CD4-positive, alpha-beta T cell (primary cell): ENCODE data around the gene COL6A2. TPM values are rescaled to one million over a fixed set of nuclear protein-coding genes. Genes with fewer than 3 reads are reported as not detected.

Source experiments
- ATAC-seq: fragments of 200-7000 bp; cut with Tn5 transposase; one replicate; pipeline ENCODE4 v1.10.0; 2022; ENCODE audit warnings: mild to moderate bottlenecking; ENCODE audit not compliant: poor library complexity
- CTCF ChIA-PET: fragments of 350-600 bp; sonication (Branson Sonifier 250); formaldehyde crosslinking; loops from one replicate; lab custom pipeline; 2021; ENCODE audit warnings: antibody characterized with exemption, inconsistent platforms; lab: Charles Lee
- POLR2A ChIA-PET: fragments of 350-600 bp; sonication (Branson Sonifier 250); formaldehyde crosslinking; loops from one replicate; lab custom pipeline; 2021; ENCODE audit warnings: antibody characterized with exemption, inconsistent platforms; lab: Charles Lee
- DNase-seq, 14 experiments: peaks; one replicate each; pipeline ENCODE4 v3.0.0-alpha.2; 2013 to 2020; ENCODE audit warnings: mixed read lengths in 2 of 14
- H3K27ac ChIP-seq, 2 donors: one replicate each; pipeline versions ENCODE4 v1.5.1 to v1.7.0; 2013; ENCODE audit warnings: low read length in 2 of 2, low read depth in 1 of 2, mild to moderate bottlenecking in 1 of 2
- H3K27me3 ChIP-seq, 2 experiments: 1 replicate in 1 of 2; 2 replicates in 1 of 2; pipeline versions ENCODE4 v1.6.1 to v1.7.0; 2013; ENCODE audit warnings: low read length in 2 of 2, control low read depth in 1 of 2, mild to moderate bottlenecking in 1 of 2, moderate library complexity in 1 of 2; ENCODE audit not compliant: insufficient read depth in 2 of 2, control insufficient read depth in 1 of 2
- H3K36me3 ChIP-seq: one replicate; pipeline ENCODE4 v1.6.1; 2013; ENCODE audit warnings: low read length, control low read depth; ENCODE audit not compliant: insufficient read depth
- H3K4me1 ChIP-seq: one replicate; pipeline ENCODE4 v1.6.1; 2013; ENCODE audit warnings: low read length, control low read depth; ENCODE audit not compliant: insufficient read depth
- H3K4me3 ChIP-seq: one replicate; pipeline ENCODE4 v1.5.1; 2013; ENCODE audit warnings: mild to moderate bottlenecking, low read length, moderate library complexity
- H3K9me3 ChIP-seq, 2 experiments: 1 replicate in 1 of 2; 2 replicates in 1 of 2; pipeline versions ENCODE4 v1.6.1 to v1.7.0; 2013; ENCODE audit warnings: low read length in 2 of 2, mild to moderate bottlenecking in 2 of 2, control low read depth in 1 of 2, moderate library complexity in 1 of 2; ENCODE audit not compliant: control insufficient read depth in 1 of 2, insufficient read depth in 1 of 2
- H3K27ac Mint-ChIP-seq: one replicate; pipeline ENCODE4 v1.8.0; 2020; ENCODE audit warnings: mixed read lengths
- H3K27me3 Mint-ChIP-seq: one replicate; pipeline ENCODE4 v1.8.0; 2021; ENCODE audit warnings: mixed read lengths
- H3K36me3 Mint-ChIP-seq: one replicate; pipeline ENCODE4 v1.8.0; 2021; ENCODE audit warnings: low read depth, mixed read lengths
- H3K4me1 Mint-ChIP-seq: one replicate; pipeline ENCODE4 v1.8.0; 2021; ENCODE audit warnings: low read depth, mixed read lengths
- H3K4me3 Mint-ChIP-seq: one replicate; pipeline ENCODE4 v1.8.0; 2020; ENCODE audit warnings: mild to moderate bottlenecking, mixed read lengths
- H3K9me3 Mint-ChIP-seq: one replicate; pipeline ENCODE4 v1.8.0; 2020; ENCODE audit warnings: mixed read lengths
- CTCF ChIP-seq: fragments of 200-600 bp; IDR thresholded peaks from one replicate; pipeline ENCODE4 v1.8.0; 2022; ENCODE audit warnings: antibody characterized with exemption, mild to moderate bottlenecking
- intact Hi-C, 2 experiments: fragments of 100-400 bp; cut with DNase I in 1 of 2; cut with micrococcal nuclease in 1 of 2; formaldehyde crosslinking; loops; one replicate each; pipeline versions ENCODE4 v1.15.1 to v1.9.0; 2023 to 2025; cut with DNase I, micrococcal nuclease
- total RNA-seq, 174 experiments: library from RNA in 2 of 174; stranded (reverse) in 2 of 174; gene quantifications; one replicate each; pipeline ENCODE4 v1.2.3 and lab custom pipeline; 2021 to 2026

Gene COL6A2
- total RNA-seq, 2 experiments from 2014 or later: 24.1 to 26.4 TPM

GRCh38 chr21:46088189-46088588 is 9.7 kb upstream of the COL6A2 start:
- Mint-ChIP-seq H3K4me1 (no peaks in the 10 kb centered on the region), H3K27ac (no peak overlapping the region), H3K4me3 (no peak overlapping the region), H3K27me3 (no peaks in the 10 kb centered on the region), H3K9me3 (peaks cover 11% of the 10 kb centered on the region), H3K36me3 (no peaks in the 10 kb centered on the region)
- ChIA-PET CTCF (no interaction called here), POLR2A (no interaction called here)
- no peak overlapping the region for H3K4me3 ChIP-seq
- intact Hi-C loops: no loop called here
- no peaks in the 10 kb centered on the region for H3K36me3 ChIP-seq
- DNase-seq (no peak), ATAC-seq (no peak)
- no peak overlapping the region for H3K27ac ChIP-seq
- H3K9me3 ChIP-seq: peaks cover 4 to 45% of the 10 kb centered on the region in 2 experiments
- H3K4me1 ChIP-seq: peaks cover 1% of the 10 kb centered on the region
- H3K27me3 ChIP-seq: no peaks in the 10 kb centered on the region
- TF ChIP-seq CTCF: no peak

GRCh38 chr21:46089285-46089684 is 8.6 kb upstream of the COL6A2 start:
- no peak overlapping the region for H3K4me3 Mint-ChIP-seq
- Histone ChIP-seq H3K27ac (no peak overlapping the region), H3K36me3 (no peaks in the 10 kb centered on the region), H3K27me3 (no peaks in the 10 kb centered on the region), H3K4me3 (no peak overlapping the region), H3K9me3 (peaks cover 4 to 38% of the 10 kb centered on the region in 2 experiments), H3K4me1 (peaks cover 8% of the 10 kb centered on the region)
- no peaks in the 10 kb centered on the region for H3K4me1 Mint-ChIP-seq
- DNase-seq (no peak), ATAC-seq (no peak)
- H3K27ac Mint-ChIP-seq: no peak overlapping the region
- no peak for TF ChIP-seq CTCF
- no peaks in the 10 kb centered on the region for H3K36me3 Mint-ChIP-seq
- ChIA-PET POLR2A (no interaction called here), CTCF (no interaction called here)
- peaks cover 11% of the 10 kb centered on the region for H3K9me3 Mint-ChIP-seq
- intact Hi-C loops: no loop called here
- no peaks in the 10 kb centered on the region for H3K27me3 Mint-ChIP-seq

GRCh38 chr21:46091118-46091517 is 6.8 kb upstream of the COL6A2 start:
- Mint-ChIP-seq H3K4me3 (no peak overlapping the region), H3K4me1 (no peaks in the 10 kb centered on the region), H3K27ac (no peak overlapping the region), H3K36me3 (no peaks in the 10 kb centered on the region), H3K27me3 (no peaks in the 10 kb centered on the region), H3K9me3 (peaks cover 11% of the 10 kb centered on the region)
- no peak for DNase-seq
- peaks cover 4 to 24% of the 10 kb centered on the region in 2 experiments for H3K9me3 ChIP-seq
- H3K27ac ChIP-seq: no peak overlapping the region
- ATAC-seq: no peak
- peaks cover 15% of the 10 kb centered on the region for H3K4me1 ChIP-seq
- CTCF ChIA-PET: no interaction called here
- intact Hi-C loops: loop anchor here (10.0 kb wide), 2 partner anchors 94 to 116 kb away; partner anchors contain the start of gene SPATC1L (in 1 of the 2)
- no peak for TF ChIP-seq CTCF
- H3K4me3 ChIP-seq: no peak overlapping the region
- H3K36me3 ChIP-seq: no peaks in the 10 kb centered on the region
- POLR2A ChIA-PET: no interaction called here
- H3K27me3 ChIP-seq: no peaks in the 10 kb centered on the region
